ENCODE results near the gene TNRC6C. TPM values are rescaled to one million over a fixed set of nuclear protein-coding genes. Genes with fewer than 3 reads are reported as not detected.

The TNRC6C gene
- total and polyA plus RNA-seq, 9 of the 15 experiments (the other 6 are each of a cell fraction or from before 2014, with no cell fraction given) = 0.20 to 4.9 (median 2.3) TPM

DNA sequence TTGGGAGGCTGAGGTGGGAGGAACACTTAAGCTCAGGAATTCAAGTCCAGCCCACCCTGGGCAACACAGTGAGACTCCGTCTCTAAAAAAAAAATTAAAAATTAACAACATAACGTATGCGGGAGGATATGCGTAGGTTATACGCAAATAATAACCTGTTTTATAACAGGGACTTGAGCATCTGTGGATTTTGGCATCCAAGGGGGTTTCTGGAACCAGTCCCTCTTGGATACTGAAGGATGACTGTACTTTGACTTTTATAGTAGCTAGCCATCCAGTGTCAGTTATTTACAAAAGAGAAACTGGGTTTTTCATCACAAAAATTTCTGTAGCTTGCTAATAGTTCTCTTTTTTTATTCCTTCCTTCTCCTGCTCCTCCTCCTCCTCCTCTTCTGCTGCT is 64.5 kb downstream of the TNRC6C start (continued):
- TF ChIP-seq REST (IDR thresholded peaks at IDR 0.05; ENCODE audit: borderline replicate concordance) (no peak), REST (CRISPR knock-in tag; IDR thresholded peaks at IDR 0.05; ENCODE audit: low read depth) (no peak)

DNA sequence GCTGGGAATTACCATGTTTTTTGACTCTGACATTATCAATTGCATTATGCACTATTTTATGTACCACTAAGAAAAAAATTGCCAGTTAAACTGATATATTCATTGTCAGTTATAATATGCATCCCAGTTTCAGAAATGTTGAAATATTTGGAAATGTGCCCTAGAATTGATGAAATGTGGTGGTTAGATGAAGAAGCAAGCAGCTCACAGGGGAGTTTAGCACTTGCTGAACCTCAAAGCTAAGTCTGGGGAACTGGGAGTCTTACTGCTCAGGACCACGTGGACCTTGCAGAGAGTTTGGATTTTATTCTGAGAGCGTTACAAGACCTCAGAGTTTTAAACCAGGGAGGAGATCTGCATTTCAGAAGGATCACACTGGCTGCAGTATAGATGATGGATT is 67.9 kb downstream of the TNRC6C start:
- in situ Hi-C loops (cut with MboI) = no loop called here
- H3K9ac ChIP-seq (ENCODE audit: insufficient read depth in 1 of 2, low read depth in 2 of 2, low read length in 2 of 2) = peak overlapping the region in 1 of 2 experiments; percentile 10; a peak in 2 of 4 replicates
- H3K4me1 ChIP-seq (replicated peaks in 1 of 2; ENCODE audit: control insufficient read depth in 2 of 2, insufficient read depth in 2 of 2, low read length in 2 of 2) = peaks cover 21 to 47% of the 10 kb centered on the region in 2 experiments; a peak in 4 of 5 replicates
- 23% methylated on average over 2 of the region's 2 CpGs for WGBS (ENCODE audit: insufficient coverage, low coverage, missing lambda C conversion rate)
- intact Hi-C loops (cut with micrococcal nuclease) = loop anchor here (2.0 kb wide), 1 partner anchor 58 kb away; no protein-coding TSS in a partner anchor
- FAIRE-seq (no peak), ATAC-seq (no peak), DNase-seq (ENCODE audit: extremely low read depth in 1 of 4, low spot score in 3 of 4) (peak in 2 of 4 experiments; percentile 7 to 25)
- H3K27ac ChIP-seq (ENCODE audit: extremely low read depth, low read depth, low read length) = no peak overlapping the region; the same call in 1 of the 3 replicates
- H3K27me3 ChIP-seq (ENCODE audit: control insufficient read depth in 2 of 2, insufficient read depth in 2 of 2, low read length in 2 of 2) = no peaks in the 10 kb centered on the region
- H3K79me2 ChIP-seq (ENCODE audit: control insufficient read depth, insufficient read depth, low read length) = no peaks in the 10 kb centered on the region
- TF ChIP-seq ZNF764 (CRISPR knock-in tag; IDR thresholded peaks at IDR 0.05; ENCODE audit: low read depth) = no peak
- no peak for TF ChIP-seq ZNF583 (CRISPR knock-in tag; IDR thresholded peaks at IDR 0.05)
- POLR2A ChIA-PET = interaction anchor here (1.1 kb wide), 1 partner anchor 22 kb away, joined by 4 read pairs; no protein-coding TSS in a partner anchor
- BruUV-seq (replicated peaks) = no TSS peak
- H3K4me2 ChIP-seq (ENCODE audit: insufficient read depth, low read length) = no peak overlapping the region
- H3K9me3 ChIP-seq (replicated peaks; ENCODE audit: control insufficient read depth, insufficient read depth, low read depth, low read length) = no peaks in the 10 kb centered on the region
- no peaks in the 10 kb centered on the region for H3K9me1 ChIP-seq (ENCODE audit: control insufficient read depth, insufficient read depth, low read length)
- no peak overlapping the region for H3K4me3 ChIP-seq
- CTCF ChIA-PET (ENCODE audit: low intra/inter-chr PET ratio) = no interaction called here
- no peaks in the 10 kb centered on the region for H4K20me1 ChIP-seq (replicated peaks; ENCODE audit: control insufficient read depth, insufficient read depth, low read length)
- no peaks in the 10 kb centered on the region; the same call in 2 of the 3 replicates for H3K36me3 ChIP-seq (ENCODE audit: control insufficient read depth, insufficient read depth, low read length)
- peak overlapping the region; percentile 42; the same call in 1 of the 2 replicates for H2AFZ ChIP-seq (ENCODE audit: low read depth, low read length)
